Measurements from ENCODE around the gene REC8. TPM values are rescaled to one million over a fixed set of nuclear protein-coding genes. Genes with fewer than 3 reads are reported as not detected.

The REC8 gene
- total RNA-seq, 1 donor from 2014 or later, result 15.1 TPM

DNA sequence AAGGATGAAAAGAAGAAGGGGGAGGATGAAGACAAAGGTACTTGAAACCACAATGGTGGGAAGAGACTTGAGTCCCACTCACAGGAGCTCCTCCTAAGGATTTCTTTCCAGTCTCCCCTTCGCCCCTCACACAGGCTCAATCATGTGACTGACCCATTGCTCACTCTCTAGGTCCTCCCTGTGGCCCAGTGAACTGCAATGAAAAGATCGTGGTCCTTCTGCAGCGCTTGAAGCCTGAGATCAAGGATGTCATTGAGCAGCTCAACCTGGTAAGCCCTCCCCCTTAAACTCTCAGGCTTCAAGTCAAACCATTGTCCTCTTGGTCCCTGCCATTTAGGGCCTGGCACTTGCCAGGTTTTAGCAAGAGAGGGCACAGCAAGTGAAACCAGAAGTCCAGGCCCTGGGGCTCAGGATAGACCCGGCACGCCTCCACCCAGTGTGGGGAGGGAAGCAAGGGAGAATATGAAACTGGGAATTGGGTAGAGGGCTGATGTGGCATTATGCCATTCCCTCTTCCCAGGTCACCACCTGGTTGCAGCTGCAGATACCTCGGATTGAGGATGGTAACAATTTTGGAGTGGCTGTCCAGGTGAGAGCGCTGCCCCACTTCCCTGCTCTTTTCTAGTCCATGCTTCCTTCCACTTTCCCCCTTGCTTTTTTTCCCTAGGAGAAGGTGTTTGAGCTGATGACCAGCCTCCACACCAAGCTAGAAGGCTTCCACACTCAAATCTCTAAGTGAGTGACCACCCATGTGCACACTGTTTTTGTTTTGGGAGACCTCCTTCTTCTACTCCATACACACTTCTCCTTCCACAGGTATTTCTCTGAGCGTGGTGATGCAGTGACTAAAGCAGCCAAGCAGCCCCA lies 34.1 kb upstream of the REC8 start:
- DNase-seq (ENCODE audit: low spot score in 2 of 2) (no peak), FAIRE-seq (no peak)

DNA sequence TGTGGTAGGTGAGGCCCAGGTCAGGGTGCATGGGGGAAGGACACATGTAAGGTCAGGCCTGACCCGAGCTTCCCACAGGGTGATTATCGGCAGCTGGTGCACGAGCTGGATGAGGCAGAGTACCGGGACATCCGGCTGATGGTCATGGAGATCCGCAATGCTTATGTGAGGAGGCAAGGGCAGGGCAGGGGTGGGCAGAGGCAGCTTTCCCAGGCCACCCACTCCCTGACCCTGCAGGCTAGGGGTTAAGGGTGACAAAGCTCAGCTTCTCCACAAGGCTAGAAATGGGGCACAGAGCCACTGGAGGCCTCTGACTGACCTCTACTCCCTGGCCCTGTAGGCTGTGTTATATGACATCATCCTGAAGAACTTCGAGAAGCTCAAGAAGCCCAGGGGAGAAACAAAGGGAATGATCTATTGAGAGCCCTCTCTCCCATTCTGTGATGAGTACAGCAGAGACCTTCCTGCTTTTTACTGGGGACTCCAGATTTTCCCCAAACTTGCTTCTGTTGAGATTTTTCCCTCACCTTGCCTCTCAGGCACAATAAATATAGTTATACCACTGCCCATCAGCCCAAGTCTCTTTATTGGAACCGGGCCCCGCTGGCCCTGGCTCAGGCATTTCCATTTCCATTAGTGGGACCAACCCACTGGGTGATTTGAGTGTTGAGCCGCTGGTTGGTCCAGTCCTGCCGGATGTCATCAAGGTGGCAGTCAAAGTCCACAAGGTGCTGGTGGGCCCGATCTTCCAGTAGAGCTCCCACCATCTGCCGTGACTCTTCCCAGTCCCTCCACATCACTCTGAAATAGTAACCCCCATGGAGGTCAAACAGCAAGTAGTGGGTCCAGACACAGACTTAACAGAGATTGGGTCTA lies 33.2 kb upstream of the REC8 start:
- DNase-seq (ENCODE audit: low spot score in 2 of 2) (no peak), FAIRE-seq (no peak)

DNA sequence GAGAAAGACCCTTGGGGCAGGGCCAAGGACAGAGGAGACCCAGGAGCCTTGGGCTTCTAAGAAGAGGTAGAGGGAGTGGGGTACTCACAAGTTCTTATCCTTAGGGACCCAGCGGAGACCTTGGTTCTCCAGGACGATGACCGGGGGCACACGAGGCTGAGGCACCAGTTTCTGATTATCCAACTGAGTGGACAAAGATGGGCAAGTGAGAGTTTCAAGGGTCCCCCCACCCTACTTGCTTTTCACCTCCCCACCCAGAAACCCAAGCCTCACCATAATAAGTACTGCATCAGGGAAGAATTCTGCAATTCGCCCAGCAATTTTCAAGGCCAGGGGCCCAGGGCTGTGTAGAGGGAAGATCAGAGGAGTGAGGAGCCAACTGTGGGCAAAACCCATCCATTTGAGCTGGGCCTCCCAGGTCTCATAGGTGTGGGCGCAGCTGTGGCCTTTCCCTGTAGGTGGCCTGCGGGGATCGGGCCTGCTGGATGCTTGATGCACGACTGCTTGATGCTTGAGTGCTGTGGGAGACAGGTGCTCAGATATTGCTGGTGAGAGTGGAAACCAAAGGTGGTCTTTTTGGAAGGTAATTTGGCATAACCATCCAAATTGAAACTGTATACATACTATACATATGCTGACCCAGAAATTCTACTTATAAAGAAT lies 32.5 kb upstream of the REC8 start:
- no peak for DNase-seq (ENCODE audit: low spot score in 2 of 2)
- no peak for FAIRE-seq

DNA sequence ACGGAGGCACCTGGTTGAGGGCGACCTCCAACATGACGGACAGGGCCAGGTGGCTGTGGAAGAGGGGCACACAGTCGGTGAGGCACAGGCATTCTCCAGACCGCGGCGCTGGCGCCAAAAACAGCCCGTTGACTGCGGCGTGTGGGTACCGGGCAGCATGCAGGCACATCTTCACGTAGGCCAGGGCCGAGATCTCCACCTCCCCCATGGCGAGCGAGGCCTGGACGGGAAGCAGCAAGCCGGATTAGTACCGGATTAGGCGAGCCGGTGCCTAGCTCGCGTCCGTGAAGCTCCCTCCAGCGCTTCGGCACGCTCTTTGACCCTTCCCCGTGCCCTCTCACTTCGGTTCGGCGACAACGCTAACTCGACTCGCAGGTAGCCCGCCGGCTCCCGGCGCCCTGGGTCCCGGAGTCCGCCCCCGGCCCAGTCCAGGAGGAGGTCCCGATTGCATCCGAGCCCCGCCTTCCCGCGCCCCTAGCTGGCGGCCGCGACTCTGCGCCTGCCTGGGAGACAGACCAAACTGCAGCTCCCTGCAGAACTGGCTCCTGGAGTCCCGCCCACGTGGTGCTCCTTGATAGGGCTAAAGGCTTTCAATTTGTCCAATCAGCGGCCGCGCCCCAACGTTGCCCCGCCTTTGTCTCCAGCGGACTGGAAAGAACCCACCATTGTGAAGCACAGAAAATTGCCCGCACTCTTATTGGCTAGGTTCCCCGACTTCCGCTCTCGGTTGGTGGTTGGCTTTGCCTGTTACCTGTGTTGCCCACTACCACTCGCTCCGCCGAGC lies 30.6 kb upstream of the REC8 start, which contains the start of gene EMC9:
Gene EMC9 (minus strand): TSS at position 495 of the 784 bp plus-strand sequence. CDS start 287 bp downstream, at position 208.
- peak; percentile 98 for DNase-seq (ENCODE audit: low spot score in 2 of 2)
- no peak for FAIRE-seq

DNA sequence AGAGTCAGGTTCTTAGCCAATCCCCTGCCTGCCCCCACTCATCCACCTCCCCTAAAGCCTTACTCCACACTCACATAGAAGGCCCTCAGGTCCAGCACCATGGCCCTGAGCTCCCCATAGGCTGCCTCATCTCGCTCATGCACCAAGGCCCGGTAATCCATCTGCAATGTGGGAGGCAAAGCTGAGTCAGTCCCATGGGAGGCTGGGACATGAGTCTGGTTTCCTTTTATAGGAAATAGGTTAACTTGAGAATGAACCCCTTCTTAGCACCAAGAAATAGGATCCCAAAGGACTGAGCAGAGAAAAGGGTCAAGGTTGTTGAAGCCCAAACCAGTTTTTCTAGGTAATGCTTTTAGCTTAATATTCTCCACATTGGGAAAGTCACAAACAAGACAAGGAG lies 28.4 kb upstream of the REC8 start:
- no peak for FAIRE-seq
- DNase-seq (ENCODE audit: low spot score in 2 of 2), result no peak

DNA sequence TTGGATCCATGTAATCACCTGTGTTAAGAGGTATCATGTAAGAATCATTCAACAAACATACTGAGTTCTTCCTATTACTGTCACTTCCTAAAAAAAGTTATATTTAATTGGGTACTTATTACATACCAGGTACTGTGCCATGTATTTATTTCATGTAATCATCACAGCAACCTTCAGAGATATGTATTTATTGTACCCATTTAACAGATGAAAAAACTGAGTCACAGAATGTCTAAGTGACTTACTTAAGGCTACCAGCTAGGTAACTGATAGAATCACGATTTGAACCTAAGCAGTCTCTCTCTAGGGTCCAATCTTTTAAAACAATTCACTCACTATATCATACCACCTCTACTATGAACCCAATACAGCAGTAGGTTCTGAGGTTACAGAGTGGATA lies 27.4 kb upstream of the REC8 start:
- FAIRE-seq, result no peak
- no peak for DNase-seq (ENCODE audit: low spot score in 2 of 2)

DNA sequence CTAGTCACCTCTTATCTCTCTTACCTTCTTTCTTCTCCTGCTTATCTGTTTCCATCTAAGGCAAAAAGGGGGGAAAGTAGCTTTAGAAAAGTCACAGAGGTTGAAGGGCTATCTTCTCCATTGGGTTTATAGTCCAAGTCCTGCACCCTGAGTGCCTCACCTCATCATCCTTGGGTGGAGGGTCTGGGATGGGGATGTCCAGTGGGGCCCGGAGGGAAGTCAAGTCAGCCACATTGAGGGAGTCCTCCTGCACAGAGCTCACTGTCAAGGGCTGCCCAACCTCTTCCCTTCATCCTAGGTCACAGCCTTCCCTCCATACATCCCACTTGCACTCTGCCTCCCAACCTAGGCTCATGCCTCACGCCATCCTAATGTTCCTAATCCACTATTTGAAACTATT lies 26.7 kb upstream of the REC8 start:
- FAIRE-seq (no peak), DNase-seq (ENCODE audit: low spot score in 2 of 2) (no peak)

DNA sequence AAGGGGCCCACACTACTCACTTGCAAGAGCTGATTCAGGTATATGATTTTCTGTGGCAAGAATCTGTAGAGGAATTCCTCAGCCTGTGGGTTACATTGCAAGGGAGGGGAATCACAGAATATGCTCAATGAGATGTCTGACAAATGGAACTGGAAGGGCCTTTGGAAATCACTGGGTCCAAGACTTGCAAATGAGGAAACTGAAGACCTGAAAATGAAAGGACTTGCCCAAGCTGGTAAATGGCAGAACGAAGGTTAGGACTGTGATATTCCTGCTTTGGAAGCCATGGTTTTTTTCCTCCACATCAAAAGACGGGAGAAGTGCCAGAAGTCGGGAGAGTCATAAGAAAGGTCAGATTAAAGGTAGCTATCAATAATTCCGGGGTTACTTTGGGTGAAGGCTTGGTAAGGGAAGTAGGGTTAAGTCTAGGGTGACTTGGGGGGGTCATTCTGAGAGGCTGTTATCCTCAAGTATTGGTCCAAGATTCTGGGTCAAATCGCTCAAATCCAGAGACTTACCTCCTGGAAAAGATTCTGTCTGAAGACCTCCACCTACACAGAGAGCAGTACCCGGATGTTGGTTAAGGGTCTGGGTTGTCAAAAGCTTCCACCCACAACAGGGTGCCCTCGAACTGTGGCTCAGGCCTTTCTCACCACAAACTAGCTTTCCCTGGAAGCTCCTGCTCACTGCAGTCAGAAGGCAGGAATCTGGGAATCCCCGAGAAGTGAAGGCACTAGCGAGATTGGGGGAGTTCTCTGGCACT lies 26.0 kb upstream of the REC8 start:
- no peak for DNase-seq (ENCODE audit: low spot score in 2 of 2)

DNA sequence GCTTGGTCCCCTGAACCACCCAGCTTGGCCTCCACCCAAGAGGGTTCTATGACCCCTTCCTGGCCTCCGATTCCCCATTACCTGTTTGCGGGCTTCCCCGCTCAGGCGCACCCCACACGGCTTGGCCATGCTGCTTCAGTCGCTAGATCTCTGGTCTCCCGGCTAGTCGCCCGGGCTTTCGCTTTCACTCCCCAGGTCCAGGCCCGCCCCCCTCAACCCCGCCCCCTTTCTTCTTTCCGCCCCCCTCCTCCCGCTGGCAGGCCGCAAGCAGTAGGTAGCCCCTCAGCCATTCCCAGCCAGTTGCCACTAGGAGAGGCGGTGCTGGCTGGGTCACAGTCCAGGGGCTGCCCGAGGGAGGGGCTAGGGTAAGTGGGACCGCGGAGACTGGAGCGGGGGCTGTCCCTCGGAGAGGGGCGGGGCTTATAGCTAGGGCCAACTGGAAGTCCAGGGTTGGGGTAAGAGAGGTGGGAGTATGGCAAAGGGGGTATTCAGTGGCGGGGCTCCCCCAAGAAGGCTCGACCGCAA lies 25.4 kb upstream of the REC8 start, which contains the start of gene PSME2:
Gene PSME2 (minus strand): TSS at position 158 of the 525 bp plus-strand sequence. CDS start 29 bp downstream, at position 129.
- FAIRE-seq (no peak), DNase-seq (ENCODE audit: low spot score in 2 of 2) (peak; percentile 84 to 89)

More for the DNA sequence above, 26.0 kb upstream of the REC8 start:
- FAIRE-seq, result no peak

DNA sequence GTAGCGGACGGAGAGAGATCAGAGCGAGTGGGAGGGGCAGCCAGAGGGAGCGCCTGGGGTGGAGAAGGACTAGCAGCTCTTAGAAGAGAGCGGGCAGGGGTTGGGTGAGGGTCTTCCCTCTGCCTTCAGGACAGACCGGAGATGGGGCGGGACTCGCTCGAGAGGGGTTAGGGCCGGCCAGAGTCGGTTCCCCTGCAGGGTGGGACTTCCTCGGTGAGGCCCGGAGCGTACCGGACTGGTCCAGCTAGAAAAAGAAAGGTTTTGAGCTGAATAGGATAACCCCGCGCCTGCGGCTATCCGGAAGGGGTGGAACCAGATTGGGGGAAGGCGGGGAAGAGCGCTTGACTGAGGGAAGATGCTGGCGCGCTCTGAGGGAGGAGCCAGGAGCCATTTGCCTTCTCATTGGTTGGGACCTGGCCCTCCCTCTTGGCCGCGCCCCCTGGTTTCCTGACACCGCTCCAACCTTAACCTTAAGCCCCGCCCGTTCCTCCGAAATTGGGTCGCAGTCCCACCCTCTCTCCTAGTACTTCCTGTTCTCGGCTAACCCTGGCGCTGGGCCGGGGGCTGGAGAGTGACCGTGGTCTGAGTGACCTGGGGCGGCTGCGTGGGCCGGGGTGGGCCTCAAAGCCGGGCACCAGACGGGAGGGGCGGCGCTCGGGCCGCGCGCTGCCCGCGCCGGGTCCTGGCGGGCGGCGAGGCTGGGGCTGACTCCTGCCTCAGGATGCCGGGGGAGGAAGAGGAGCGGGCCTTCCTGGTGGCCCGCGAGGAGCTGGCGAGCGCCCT lies 24.7 kb upstream of the REC8 start, which contains the start of gene RNF31:
Gene RNF31 (plus strand): TSS at position 521 of the 783 bp plus-strand sequence. CDS start 201 bp downstream, at position 722.
- DNase-seq (ENCODE audit: low spot score in 2 of 2) (peak; percentile 97 to 98), FAIRE-seq (peak; percentile 42)

DNA sequence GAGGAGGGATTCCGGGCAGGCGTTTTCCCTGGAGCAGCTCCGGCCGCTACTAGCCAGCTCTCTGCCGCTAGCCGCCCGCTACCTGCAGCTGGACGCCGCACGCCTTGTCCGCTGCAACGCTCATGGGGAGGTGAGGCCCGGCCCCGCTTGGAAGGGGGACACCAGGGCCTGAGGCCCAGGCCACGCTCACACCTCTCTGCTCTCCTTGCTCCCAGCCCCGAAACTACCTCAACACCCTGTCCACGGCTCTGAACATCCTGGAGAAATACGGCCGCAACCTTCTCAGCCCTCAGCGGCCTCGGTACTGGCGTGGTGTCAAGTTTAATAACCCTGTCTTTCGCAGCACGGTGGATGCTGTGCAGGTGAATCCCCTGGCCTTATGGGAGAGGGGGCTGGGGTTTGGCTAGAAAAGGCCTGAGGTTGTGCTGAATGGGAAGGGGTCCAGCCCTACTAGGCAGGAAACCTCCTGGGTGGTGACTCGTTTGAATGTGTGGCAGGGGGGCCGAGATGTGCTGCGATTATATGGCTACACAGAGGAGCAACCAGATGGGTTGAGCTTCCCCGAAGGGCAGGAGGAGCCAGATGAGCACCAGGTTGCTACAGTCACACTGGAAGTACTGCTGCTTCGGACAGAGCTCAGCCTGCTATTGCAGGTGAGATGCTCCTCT lies 24.0 kb upstream of the REC8 start:
- DNase-seq (ENCODE audit: low spot score in 2 of 2) (peak in 1 of 2 donors; percentile 38), FAIRE-seq (no peak)

DNA sequence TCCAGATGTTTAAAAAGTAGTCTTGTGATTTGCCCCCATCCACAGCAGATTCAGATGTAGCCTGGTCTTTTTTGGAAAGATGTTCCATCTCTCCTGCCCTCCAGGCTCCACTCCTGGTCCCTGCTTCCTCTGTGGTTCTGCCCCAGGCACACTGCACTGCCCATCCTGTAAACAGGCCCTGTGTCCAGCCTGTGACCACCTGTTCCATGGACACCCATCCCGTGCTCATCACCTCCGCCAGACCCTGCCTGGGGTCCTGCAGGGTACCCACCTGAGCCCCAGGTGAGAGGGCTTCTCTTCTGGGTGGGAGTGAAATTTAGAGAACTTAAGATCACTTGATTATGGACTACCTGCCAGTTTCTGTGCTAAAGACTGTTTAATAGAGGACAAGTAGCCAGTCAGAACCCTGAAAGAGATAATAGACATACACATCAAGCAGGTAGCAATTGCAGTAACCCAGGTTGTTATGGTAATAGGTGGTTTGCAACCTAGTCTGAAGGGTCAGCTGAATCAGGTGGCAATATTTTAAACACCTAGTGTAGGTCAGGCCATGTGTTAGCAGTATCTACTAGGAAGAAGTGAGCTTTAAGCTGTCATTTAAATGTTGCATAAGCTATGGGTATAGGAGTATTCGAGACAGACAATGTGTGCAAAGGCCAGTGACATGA lies 22.4 kb upstream of the REC8 start:
- DNase-seq (ENCODE audit: low spot score in 2 of 2) (no peak), FAIRE-seq (no peak)

DNA sequence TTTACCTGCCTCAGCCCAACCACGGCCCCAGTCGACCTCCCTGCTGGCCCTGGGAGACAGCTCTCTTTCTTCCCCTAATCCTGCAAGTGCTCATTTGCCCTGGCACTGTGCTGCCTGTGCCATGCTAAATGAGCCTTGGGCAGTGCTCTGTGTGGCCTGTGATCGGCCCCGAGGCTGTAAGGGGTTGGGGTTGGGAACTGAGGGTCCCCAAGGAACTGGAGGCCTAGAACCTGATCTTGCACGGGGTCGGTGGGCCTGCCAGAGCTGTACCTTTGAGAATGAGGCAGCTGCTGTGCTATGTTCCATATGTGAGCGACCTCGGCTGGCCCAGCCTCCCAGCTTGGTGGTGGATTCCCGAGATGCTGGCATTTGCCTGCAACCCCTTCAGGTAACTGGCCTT lies 21.8 kb upstream of the REC8 start:
- no peak for DNase-seq (ENCODE audit: low spot score in 2 of 2)
- no peak for FAIRE-seq

DNA sequence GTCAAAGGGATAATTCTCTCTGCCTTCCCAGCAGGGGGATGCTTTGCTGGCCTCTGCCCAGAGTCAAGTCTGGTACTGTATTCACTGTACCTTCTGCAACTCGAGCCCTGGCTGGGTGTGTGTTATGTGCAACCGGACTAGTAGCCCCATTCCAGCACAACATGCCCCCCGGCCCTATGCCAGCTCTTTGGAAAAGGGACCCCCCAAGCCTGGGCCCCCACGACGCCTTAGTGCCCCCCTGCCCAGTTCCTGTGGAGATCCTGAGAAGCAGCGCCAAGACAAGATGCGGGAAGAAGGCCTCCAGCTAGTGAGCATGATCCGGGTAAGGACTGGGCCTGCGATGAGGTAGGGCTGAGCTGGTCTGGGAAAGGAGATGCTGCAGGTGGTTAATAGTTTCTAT lies 21.3 kb upstream of the REC8 start:
- no peak for DNase-seq (ENCODE audit: low spot score in 2 of 2)
- FAIRE-seq, result no peak

DNA sequence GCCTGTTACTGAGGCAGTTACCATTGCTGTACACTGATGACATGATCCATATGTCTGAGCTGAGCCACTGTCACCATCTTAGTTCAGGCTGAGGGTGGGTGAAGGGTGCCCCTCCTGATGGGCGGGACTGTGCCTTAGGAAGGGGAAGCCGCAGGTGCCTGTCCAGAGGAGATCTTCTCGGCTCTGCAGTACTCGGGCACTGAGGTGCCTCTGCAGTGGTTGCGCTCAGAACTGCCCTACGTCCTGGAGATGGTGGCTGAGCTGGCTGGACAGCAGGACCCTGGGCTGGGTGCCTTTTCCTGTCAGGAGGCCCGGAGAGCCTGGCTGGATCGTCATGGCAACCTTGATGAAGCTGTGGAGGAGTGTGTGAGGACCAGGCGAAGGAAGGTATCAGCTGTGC lies 20.9 kb upstream of the REC8 start:
- no peak for FAIRE-seq

DNA sequence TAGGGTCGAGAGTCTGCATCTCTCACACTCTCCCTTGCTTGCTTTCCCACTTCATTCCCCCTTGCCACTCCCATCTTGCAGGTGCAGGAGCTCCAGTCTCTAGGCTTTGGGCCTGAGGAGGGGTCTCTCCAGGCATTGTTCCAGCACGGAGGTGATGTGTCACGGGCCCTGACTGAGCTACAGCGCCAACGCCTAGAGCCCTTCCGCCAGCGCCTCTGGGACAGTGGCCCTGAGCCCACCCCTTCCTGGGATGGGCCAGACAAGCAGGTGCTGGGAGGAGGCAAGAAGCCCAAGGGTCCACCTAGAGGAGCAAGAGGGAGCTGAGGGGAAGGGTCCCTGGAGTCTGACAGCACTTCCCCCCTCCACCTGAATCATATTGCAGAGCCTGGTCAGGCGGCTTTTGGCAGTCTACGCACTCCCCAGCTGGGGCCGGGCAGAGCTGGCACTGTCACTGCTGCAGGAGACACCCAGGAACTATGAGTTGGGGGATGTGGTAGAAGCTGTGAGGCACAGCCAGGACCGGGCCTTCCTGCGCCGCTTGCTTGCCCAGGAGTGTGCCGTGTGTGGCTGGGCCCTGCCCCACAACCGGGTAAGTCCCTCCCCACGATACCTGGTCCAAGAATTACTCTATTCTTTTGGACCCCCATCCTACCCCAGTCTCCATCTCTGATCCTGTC lies 20.3 kb upstream of the REC8 start:
- FAIRE-seq (no peak), DNase-seq (ENCODE audit: low spot score in 2 of 2) (no peak)

More for the DNA sequence above, 20.9 kb upstream of the REC8 start:
- no peak for DNase-seq (ENCODE audit: low spot score in 2 of 2)
